ENCODE data around the gene DENND1B. TPM values are rescaled to one million over a fixed set of nuclear protein-coding genes. Genes with fewer than 3 reads are reported as not detected.

DENND1B gene
- total and polyA plus RNA-seq, 2 of the 8 experiments (the other 6 are each of a cell fraction or from before 2014, with no cell fraction given) = 0.74 to 3.3 TPM

GRCh38 chr1:197544553-197544952 is 230.7 kb downstream of the DENND1B start:
- no peaks in the 10 kb centered on the region for H3K79me2 ChIP-seq (ENCODE audit: control insufficient read depth in 1 of 2, insufficient read depth in 2 of 2, low read length in 2 of 2)
- H4K5ac ChIP-seq (ENCODE audit: insufficient read length, low read depth, low read length) = no peak overlapping the region
- no peak overlapping the region for H3K23ac ChIP-seq (ENCODE audit: insufficient read length)
- H2BK15ac ChIP-seq (ENCODE audit: low read length) = no peak overlapping the region
- TF ChIP-seq RXRA (IDR thresholded peaks at IDR 0.05; ENCODE audit: insufficient read depth, low read depth, low read length) (no peak), FOSL1 (IDR thresholded peaks at IDR 0.05; ENCODE audit: insufficient read depth, low read depth, low read length) (no peak)
- H4K91ac ChIP-seq (replicated peaks; ENCODE audit: insufficient read length, low read length) = no peak overlapping the region
- no peak overlapping the region for H3K9ac ChIP-seq (replicated peaks in 1 of 4; ENCODE audit: extremely low read depth in 1 of 4, low read depth in 3 of 4, low read length in 3 of 4)
- no peak overlapping the region for H3K18ac ChIP-seq (ENCODE audit: extremely low read depth, low read length)
- DNase-seq (ENCODE audit: low read depth in 1 of 2, low spot score in 2 of 2) = no peak
- H3K27me3 ChIP-seq (replicated peaks in 1 of 4; ENCODE audit: control insufficient read depth in 3 of 4, extremely low read depth in 1 of 4, insufficient read depth in 3 of 4, low read length in 3 of 4) = no peaks in the 10 kb centered on the region
- H3K56ac ChIP-seq (replicated peaks; ENCODE audit: insufficient read length, low read depth, low read length) = no peak overlapping the region
- H3K4me1 ChIP-seq (replicated peaks in 1 of 4; ENCODE audit: control insufficient read depth in 3 of 4, insufficient read depth in 4 of 4, low read length in 3 of 4) = peaks cover 0 to 9% (median 0%) of the 10 kb centered on the region in 4 experiments; a peak in 3 of 7 replicates
- ChIA-PET CTCF (ENCODE audit: partially characterized antibody) (interaction anchor here (1.5 kb wide), 1 partner anchor 325 kb away, joined by 6 read pairs; no protein-coding TSS in a partner anchor), POLR2A (ENCODE audit: partially characterized antibody) (no interaction called here)
- 77% methylated on average over 2 of the region's 2 CpGs; no CpG with 5 or more reads in 1 of the 2 experiments for WGBS, 2 experiments (ENCODE audit: extremely low coverage in 1 of 2, insufficient coverage in 1 of 2, insufficient read length in 1 of 2, insufficient replicate concordance in 2 of 2, low coverage in 1 of 2, low lambda C conversion rate in 2 of 2, missing lambda C conversion rate in 1 of 2)
- H3K4me2 ChIP-seq (ENCODE audit: insufficient read depth in 1 of 2, low read depth in 2 of 2, low read length in 2 of 2) = no peak overlapping the region
- H3K9me3 ChIP-seq (ENCODE audit: insufficient read depth in 2 of 2, low read depth in 1 of 2, low read length in 1 of 2) = no peaks in the 10 kb centered on the region
- H4K20me1 ChIP-seq (replicated peaks in 1 of 2; ENCODE audit: control insufficient read depth in 1 of 2, insufficient read depth in 2 of 2, low read length in 2 of 2) = no peaks in the 10 kb centered on the region
- H3K27ac ChIP-seq (ENCODE audit: low read depth, low read length) = no peak overlapping the region
- no peaks in the 10 kb centered on the region for H3K36me3 ChIP-seq (ENCODE audit: control insufficient read depth in 2 of 4, insufficient read depth in 4 of 4, low read length in 3 of 4)
- no peaks in the 10 kb centered on the region for H3K23me2 ChIP-seq (ENCODE audit: low read depth, low read length)
- FAIRE-seq = no peak
- no peak overlapping the region for H2BK12ac ChIP-seq (ENCODE audit: low read depth, low read length)
- no peak overlapping the region for H4K8ac ChIP-seq (ENCODE audit: extremely low read depth, insufficient read depth, low read length)
- no peak overlapping the region for H2BK5ac ChIP-seq (ENCODE audit: low read depth, low read length)
- H2BK20ac ChIP-seq (ENCODE audit: low read length) = no peak overlapping the region
- H3K4me3 ChIP-seq (ENCODE audit: extremely low read depth in 1 of 4, insufficient read depth in 2 of 4, low read depth in 3 of 4, low read length in 4 of 4) = no peak overlapping the region
- no peak overlapping the region for H2BK120ac ChIP-seq (replicated peaks; ENCODE audit: low read depth, low read length)
- H2AFZ ChIP-seq (ENCODE audit: low read length) = no peak overlapping the region
- no peak overlapping the region for H2AK5ac ChIP-seq (ENCODE audit: low read depth, low read length)
- H3K4ac ChIP-seq (replicated peaks; ENCODE audit: insufficient read length, low read depth, low read length) = no peak overlapping the region
- H3K79me1 ChIP-seq (ENCODE audit: low read depth, low read length) = no peaks in the 10 kb centered on the region
- no peak overlapping the region for H3K14ac ChIP-seq (ENCODE audit: insufficient read length)

Data from H1 (cell line).